GM12865 (cell line): ENCODE data around the gene ATP11B.

Experiments
- DNase-seq: peaks from one replicate; pipeline ENCODE4 v3.0.0; 2010; ENCODE audit warnings: low read depth
- H3K4me3 ChIP-seq: 2 replicates; pipeline ENCODE4 v1.5.1; 2011; ENCODE audit warnings: mild to moderate bottlenecking, low read depth, low read length, control low read depth
- CTCF ChIP-seq: IDR thresholded peaks from 2 replicates; pipeline ENCODE4 v1.5.1; 2011; ENCODE audit warnings: low read length, control low read depth, low read depth, inconsistent platforms; ENCODE audit not compliant: insufficient read depth; ENCODE audit errors: missing control alignments

The ATP11B gene

DNA sequence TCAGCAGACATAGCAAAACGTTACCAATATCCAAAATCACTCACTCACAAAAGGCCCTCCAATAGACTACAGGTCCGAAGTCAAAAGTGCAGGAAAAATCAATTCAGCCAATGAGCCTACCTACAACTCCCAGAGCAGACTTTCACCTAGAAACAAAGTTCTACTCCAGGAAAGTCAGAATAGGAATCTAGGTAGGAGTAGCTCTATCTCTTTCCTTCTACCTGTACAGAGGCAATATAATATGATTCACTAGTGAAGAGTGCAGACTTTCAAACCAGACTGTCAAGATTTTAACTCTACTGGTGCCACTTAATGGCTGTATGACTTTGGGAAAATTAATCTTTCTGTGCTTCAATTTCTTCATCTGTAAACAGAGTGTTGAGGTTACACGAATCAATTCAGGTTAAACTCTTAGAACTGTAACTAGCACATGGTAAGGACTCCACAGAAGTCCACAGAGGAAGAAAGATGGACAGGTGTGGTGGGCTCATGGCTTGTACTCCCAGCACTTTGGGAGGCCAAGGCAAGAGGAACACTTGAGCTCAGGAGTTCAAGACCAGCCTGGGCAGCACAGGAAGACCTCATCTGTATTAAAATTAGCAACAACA is 177.6 kb downstream of the ATP11B start:
- no peak overlapping the region for H3K4me3 ChIP-seq
- no peak for DNase-seq
- TF ChIP-seq CTCF = no peak
